Endothelial cell of umbilical vein (primary cell): Measurements from ENCODE around the gene KIF26A. TPM values are rescaled to one million over a fixed set of nuclear protein-coding genes. Genes with fewer than 3 reads are reported as not detected.

Source experiments
- BruUV-seq: library from RNA; stranded (reverse); fragments of 400-500 nt; replicated peaks from 2 replicates; lab custom pipeline; 2021; lab: Mats Ljungman, UMichigan
- CTCF ChIA-PET: fragments of 300-600, 350-600 bp; sonication (Branson Sonifier 250); formaldehyde crosslinking; loops from one replicate; lab custom pipeline; 2021; ENCODE audit warnings: antibody characterized with exemption, inconsistent platforms; lab: Charles Lee
- POLR2A ChIA-PET: fragments of 300-600, 350-600 bp; sonication (Branson Sonifier 250); formaldehyde crosslinking; loops from one replicate; lab custom pipeline; 2021; ENCODE audit warnings: antibody characterized with exemption, inconsistent platforms; lab: Charles Lee
- DNase-seq: peaks from one replicate; pipeline ENCODE4 v3.0.0-alpha.2; 2011; ENCODE audit warnings: low read depth, low spot score
- FAIRE-seq: peaks from 2 replicates; lab custom pipeline; 2011; peaks lifted over from hg19 to GRCh38; lab: Jason Lieb, UNC
- H2AFZ ChIP-seq: 2 replicates; pipeline ENCODE4 v1.6.0; 2012; ENCODE audit warnings: low read depth, low read length, control low read depth, inconsistent platforms
- H3K27ac ChIP-seq: 2 replicates; pipeline ENCODE4 v1.5.1; 2011; ENCODE audit warnings: low read depth, mild to moderate bottlenecking, control low read depth, low read length, moderate library complexity; ENCODE audit not compliant: insufficient read depth
- H3K27me3 ChIP-seq, 2 experiments: 2 replicates each; pipeline versions ENCODE4 v1.6.0 to v1.6.1; 2011; ENCODE audit warnings: low read length in 2 of 2, mixed read lengths in 1 of 2; ENCODE audit not compliant: control insufficient read depth in 2 of 2, insufficient read depth in 2 of 2
- H3K36me3 ChIP-seq, 2 experiments: 2 replicates in 1 of 2; 3 replicates in 1 of 2; pipeline ENCODE4 v1.5.1; 2011; ENCODE audit warnings: low read length in 2 of 2, mild to moderate bottlenecking in 1 of 2, moderate library complexity in 1 of 2; ENCODE audit not compliant: control insufficient read depth in 2 of 2, insufficient read depth in 2 of 2; ENCODE audit errors: extremely low read depth in 1 of 2
- H3K4me1 ChIP-seq: 3 replicates; pipeline ENCODE4 v1.5.1; 2011; ENCODE audit warnings: mild to moderate bottlenecking, low read length; ENCODE audit not compliant: control insufficient read depth, insufficient read depth; ENCODE audit errors: extremely low read depth
- H3K4me2 ChIP-seq: 2 replicates; pipeline ENCODE4 v1.6.1; 2011; ENCODE audit warnings: low read length, control low read depth, mixed read lengths; ENCODE audit not compliant: insufficient read depth
- H3K4me3 ChIP-seq, 3 experiments: fragments of 200-600 bp in 1 of 3; sonication (generic), shearing (Covaris generic) in 1 of 3; replicated peaks in 1 of 3; 2 replicates each; pipeline ENCODE4 v1.5.1; 2011 to 2016; ENCODE audit warnings: control low read depth in 3 of 3, low read length in 3 of 3, mild to moderate bottlenecking in 2 of 3, inconsistent platforms in 1 of 3, low read depth in 1 of 3, moderate library complexity in 1 of 3; ENCODE audit not compliant: insufficient read depth in 1 of 3
- H3K79me2 ChIP-seq: 2 replicates; pipeline ENCODE4 v1.6.0; 2012; ENCODE audit warnings: low read length, inconsistent platforms; ENCODE audit not compliant: control insufficient read depth, insufficient read depth
- H3K9ac ChIP-seq: replicated peaks from 2 replicates; pipeline ENCODE3; 2011; ENCODE audit warnings: low read length, control low read depth; ENCODE audit not compliant: insufficient read depth; ENCODE audit errors: extremely low read depth
- H3K9me1 ChIP-seq: replicated peaks from 3 replicates; pipeline ENCODE4 v1.6.0; 2011; ENCODE audit warnings: mild to moderate bottlenecking, low read length; ENCODE audit not compliant: control insufficient read depth, insufficient read depth; ENCODE audit errors: extremely low read depth
- H3K9me3 ChIP-seq: replicated peaks from 2 replicates; pipeline ENCODE4 v1.5.1; 2012; ENCODE audit warnings: low read length, inconsistent platforms; ENCODE audit not compliant: control insufficient read depth, insufficient read depth
- H4K20me1 ChIP-seq: replicated peaks from 2 replicates; pipeline ENCODE3; 2011; ENCODE audit warnings: mild to moderate bottlenecking, low read length; ENCODE audit not compliant: control insufficient read depth, insufficient read depth; ENCODE audit errors: extremely low read depth
- EZH2 ChIP-seq: IDR thresholded peaks from 2 replicates; pipeline ENCODE4 v1.6.1; 2012; ENCODE audit warnings: borderline replicate concordance, low read depth, mild to moderate bottlenecking, moderate library complexity, low read length, inconsistent platforms; ENCODE audit not compliant: severe bottlenecking
- FOS ChIP-seq: IDR thresholded peaks from 2 replicates; pipeline ENCODE4 v1.6.1; 2011; ENCODE audit warnings: mild to moderate bottlenecking, low read length, moderate library complexity, borderline replicate concordance; ENCODE audit not compliant: insufficient read depth
- JUN ChIP-seq: IDR thresholded peaks from 2 replicates; pipeline ENCODE4 v1.6.1; 2011; ENCODE audit warnings: borderline replicate concordance, low read depth; ENCODE audit not compliant: insufficient read length, insufficient read depth
- MYC ChIP-seq: IDR thresholded peaks from one replicate; pipeline ENCODE4 v1.6.1; 2011; ENCODE audit warnings: mild to moderate bottlenecking, low read depth, low read length
- POLR2A ChIP-seq: IDR thresholded peaks from 2 replicates; pipeline ENCODE4 v1.6.1; 2012; ENCODE audit warnings: low read depth, mild to moderate bottlenecking, control low read depth, low read length
- POLR2AphosphoS5 ChIP-seq: IDR thresholded peaks from 2 replicates; pipeline ENCODE4 v1.6.1; 2012; ENCODE audit warnings: low read depth, mild to moderate bottlenecking, control low read depth, low read length, moderate library complexity; ENCODE audit not compliant: insufficient read depth
- dilution Hi-C: fragments of 300-500 bp; cut with MboI; formaldehyde crosslinking; loops from one replicate; pipeline ENCODE4 v1.15.0; 2019; ENCODE audit warnings: low sequenced_read_pairs; ENCODE audit not compliant: extremely low pct_ligation_motif_present
- intact Hi-C: fragments of 100-400 bp; cut with micrococcal nuclease; formaldehyde crosslinking; loops from one replicate; pipeline ENCODE4 v1.10.0; 2022
- polyA plus RNA-seq, 4 experiments: library from polyadenylated mRNA; depleted of rRNA in 3 of 4; stranded (reverse) in 3 of 4; unstranded in 1 of 4; fragments of >200 nt; gene quantifications; 2 replicates each; pipeline versions ENCODE4 v1.2.1 to v1.2.3, GENCODE V29; 2011 to 2012; ENCODE audit warnings: missing spikeins in 1 of 4
- total RNA-seq: library from RNA; stranded (reverse); gene quantifications from 2 replicates; pipeline ENCODE4 v1.2.3, GENCODE V29; 2021
- TF ChIP-seq, protein P1 (sequence below): IDR thresholded peaks from 2 replicates; pipeline ENCODE4 v1.6.1; 2011; ENCODE audit not compliant: insufficient read depth, insufficient read length
- TF ChIP-seq, protein P2 (sequence below), 2 donors: IDR thresholded peaks; 1 replicate in 1 of 2; 2 replicates in 1 of 2; pipeline ENCODE4 v1.5.1; 2011; ENCODE audit warnings: low read length in 2 of 2, mild to moderate bottlenecking in 2 of 2, moderate library complexity in 2 of 2, control low read depth in 1 of 2, inconsistent platforms in 1 of 2, low read depth in 1 of 2; ENCODE audit not compliant: insufficient read depth in 1 of 2; ENCODE audit errors: extremely low read depth in 1 of 2

KIF26A gene
- total and polyA plus RNA-seq, 2 donors (not counting 3 experiments of a cell fraction or from before 2014, with no cell fraction given) = 3.6 to 10.7 TPM

DNA sequence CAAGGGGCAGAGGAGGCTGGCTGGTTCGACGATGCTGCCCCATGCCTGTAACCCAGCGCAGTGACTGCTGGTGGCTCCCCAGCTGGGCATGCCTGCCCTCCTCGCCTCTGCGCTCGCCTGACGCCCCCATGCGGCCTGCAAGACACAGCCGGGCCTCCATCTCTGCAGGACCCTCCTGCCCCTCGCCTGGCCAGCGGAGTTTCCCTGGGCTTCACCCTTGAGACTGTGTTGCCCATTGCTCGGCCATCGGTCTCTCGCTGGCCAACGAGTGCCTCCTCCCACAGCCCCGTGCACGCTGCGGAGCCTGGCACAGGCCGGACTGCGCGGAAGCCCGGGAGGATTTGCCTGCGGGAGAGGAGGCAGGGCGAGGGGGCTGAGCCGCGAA lies 35.3 kb upstream of the KIF26A start:
- POLR2A ChIA-PET = no interaction called here
- dilution Hi-C loops (no loop called here), intact Hi-C loops (no loop called here)
- no peaks in the 10 kb centered on the region for H3K9me3 ChIP-seq
- no peak overlapping the region for H2AFZ ChIP-seq
- no peaks in the 10 kb centered on the region for H3K27me3 ChIP-seq
- H3K79me2 ChIP-seq = no peaks in the 10 kb centered on the region
- H3K4me2 ChIP-seq = no peak overlapping the region
- no peaks in the 10 kb centered on the region for H3K4me1 ChIP-seq
- no peak overlapping the region for H3K9ac ChIP-seq
- no peak overlapping the region for H3K4me3 ChIP-seq
- no peak overlapping the region for H3K27ac ChIP-seq
- no TSS peak for BruUV-seq
- CTCF ChIA-PET = interaction anchor here (1.2 kb wide), 1 partner anchor 461 kb away, joined by 3 read pairs; no protein-coding TSS in a partner anchor
- no peak for DNase-seq
- H4K20me1 ChIP-seq = no peaks in the 10 kb centered on the region
- no peak for FAIRE-seq
- TF ChIP-seq POLR2A (no peak), MYC (no peak), FOS (no peak), POLR2AphosphoS5 (no peak), JUN (no peak), EZH2 (no peak)
- TF ChIP-seq, protein P1, sequence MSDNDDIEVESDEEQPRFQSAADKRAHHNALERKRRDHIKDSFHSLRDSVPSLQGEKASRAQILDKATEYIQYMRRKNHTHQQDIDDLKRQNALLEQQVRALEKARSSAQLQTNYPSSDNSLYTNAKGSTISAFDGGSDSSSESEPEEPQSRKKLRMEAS = no peak
- TF ChIP-seq, protein P2, sequence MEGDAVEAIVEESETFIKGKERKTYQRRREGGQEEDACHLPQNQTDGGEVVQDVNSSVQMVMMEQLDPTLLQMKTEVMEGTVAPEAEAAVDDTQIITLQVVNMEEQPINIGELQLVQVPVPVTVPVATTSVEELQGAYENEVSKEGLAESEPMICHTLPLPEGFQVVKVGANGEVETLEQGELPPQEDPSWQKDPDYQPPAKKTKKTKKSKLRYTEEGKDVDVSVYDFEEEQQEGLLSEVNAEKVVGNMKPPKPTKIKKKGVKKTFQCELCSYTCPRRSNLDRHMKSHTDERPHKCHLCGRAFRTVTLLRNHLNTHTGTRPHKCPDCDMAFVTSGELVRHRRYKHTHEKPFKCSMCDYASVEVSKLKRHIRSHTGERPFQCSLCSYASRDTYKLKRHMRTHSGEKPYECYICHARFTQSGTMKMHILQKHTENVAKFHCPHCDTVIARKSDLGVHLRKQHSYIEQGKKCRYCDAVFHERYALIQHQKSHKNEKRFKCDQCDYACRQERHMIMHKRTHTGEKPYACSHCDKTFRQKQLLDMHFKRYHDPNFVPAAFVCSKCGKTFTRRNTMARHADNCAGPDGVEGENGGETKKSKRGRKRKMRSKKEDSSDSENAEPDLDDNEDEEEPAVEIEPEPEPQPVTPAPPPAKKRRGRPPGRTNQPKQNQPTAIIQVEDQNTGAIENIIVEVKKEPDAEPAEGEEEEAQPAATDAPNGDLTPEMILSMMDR (IDR thresholded peaks at IDR 0.05; ENCODE audit: extremely low read depth in 1 of 2, insufficient read depth in 1 of 2, low read depth in 1 of 2, low read length in 2 of 2) = no peak
- H3K36me3 ChIP-seq = no peaks in the 10 kb centered on the region
- H3K9me1 ChIP-seq = no peaks in the 10 kb centered on the region
